Osteocyte (in vitro differentiated cells): ENCODE data around the gene GABRA6. TPM values are rescaled to one million over a fixed set of nuclear protein-coding genes. Genes with fewer than 3 reads are reported as not detected.

ENCODE experiments used
- DNase-seq: peaks from one replicate; pipeline ENCODE4 v3.0.0; 2021; ENCODE audit warnings: mixed read lengths; ENCODE audit not compliant: unreplicated experiment; ENCODE audit errors: extremely low spot score
- H3K27ac Mint-ChIP-seq: one replicate; pipeline ENCODE4 v1.8.0; 2021; ENCODE audit warnings: mild to moderate bottlenecking, mixed read lengths; ENCODE audit not compliant: unreplicated experiment
- H3K27me3 Mint-ChIP-seq: one replicate; pipeline ENCODE4 v1.8.0; 2021; ENCODE audit warnings: mixed read lengths; ENCODE audit not compliant: unreplicated experiment
- H3K36me3 Mint-ChIP-seq: one replicate; pipeline ENCODE4 v1.8.0; 2021; ENCODE audit warnings: mixed read lengths; ENCODE audit not compliant: unreplicated experiment
- H3K4me1 Mint-ChIP-seq: one replicate; pipeline ENCODE4 v1.8.0; 2021; ENCODE audit warnings: mixed read lengths; ENCODE audit not compliant: unreplicated experiment
- H3K4me3 Mint-ChIP-seq: one replicate; pipeline ENCODE4 v1.8.0; 2021; ENCODE audit warnings: mild to moderate bottlenecking, moderate library complexity, mixed read lengths; ENCODE audit not compliant: unreplicated experiment
- H3K9me3 Mint-ChIP-seq: one replicate; pipeline ENCODE4 v1.8.0; 2021; ENCODE audit warnings: mixed read lengths; ENCODE audit not compliant: unreplicated experiment
- total RNA-seq: library from RNA; stranded (reverse); gene quantifications from 2 replicates; pipeline ENCODE4 v1.2.1, GENCODE V29; 2021
- TF ChIP-seq, protein P1 (sequence below): fragments of 200-600 bp; sonication (generic); IDR thresholded peaks from 2 replicates; pipeline ENCODE4 v1.5.0; 2021; ENCODE audit warnings: antibody characterized with exemption, mild to moderate bottlenecking, moderate library complexity

The GABRA6 gene
- total RNA-seq, 1 donor from 2014 or later, result not detected

DNA sequence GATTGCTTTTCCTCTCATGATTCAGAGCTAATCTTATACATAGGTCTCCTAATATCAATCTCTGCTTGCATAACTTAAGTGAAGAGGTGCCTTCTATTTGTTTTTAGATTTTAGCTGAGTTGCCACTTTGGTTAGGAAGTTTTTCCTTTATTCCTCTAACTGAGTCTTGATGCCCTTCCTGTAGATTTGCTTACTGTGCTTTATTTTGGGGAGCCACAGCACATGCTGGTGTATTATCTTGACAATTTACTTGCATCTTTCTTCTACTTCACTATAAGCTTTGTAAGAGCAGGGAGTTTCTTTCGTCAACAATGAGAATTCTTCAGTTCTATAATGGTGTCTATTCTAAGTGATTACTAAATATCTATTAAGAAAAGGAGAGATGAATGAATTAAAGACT is 54.9 kb downstream of the GABRA6 start:
- TF ChIP-seq, protein P1, sequence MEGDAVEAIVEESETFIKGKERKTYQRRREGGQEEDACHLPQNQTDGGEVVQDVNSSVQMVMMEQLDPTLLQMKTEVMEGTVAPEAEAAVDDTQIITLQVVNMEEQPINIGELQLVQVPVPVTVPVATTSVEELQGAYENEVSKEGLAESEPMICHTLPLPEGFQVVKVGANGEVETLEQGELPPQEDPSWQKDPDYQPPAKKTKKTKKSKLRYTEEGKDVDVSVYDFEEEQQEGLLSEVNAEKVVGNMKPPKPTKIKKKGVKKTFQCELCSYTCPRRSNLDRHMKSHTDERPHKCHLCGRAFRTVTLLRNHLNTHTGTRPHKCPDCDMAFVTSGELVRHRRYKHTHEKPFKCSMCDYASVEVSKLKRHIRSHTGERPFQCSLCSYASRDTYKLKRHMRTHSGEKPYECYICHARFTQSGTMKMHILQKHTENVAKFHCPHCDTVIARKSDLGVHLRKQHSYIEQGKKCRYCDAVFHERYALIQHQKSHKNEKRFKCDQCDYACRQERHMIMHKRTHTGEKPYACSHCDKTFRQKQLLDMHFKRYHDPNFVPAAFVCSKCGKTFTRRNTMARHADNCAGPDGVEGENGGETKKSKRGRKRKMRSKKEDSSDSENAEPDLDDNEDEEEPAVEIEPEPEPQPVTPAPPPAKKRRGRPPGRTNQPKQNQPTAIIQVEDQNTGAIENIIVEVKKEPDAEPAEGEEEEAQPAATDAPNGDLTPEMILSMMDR, result no peak
- Mint-ChIP-seq H3K9me3 (no peaks in the 10 kb centered on the region), H3K36me3 (no peaks in the 10 kb centered on the region), H3K27me3 (no peaks in the 10 kb centered on the region), H3K4me1 (no peaks in the 10 kb centered on the region), H3K4me3 (no peak overlapping the region), H3K27ac (no peak overlapping the region)
- no peak for DNase-seq

DNA sequence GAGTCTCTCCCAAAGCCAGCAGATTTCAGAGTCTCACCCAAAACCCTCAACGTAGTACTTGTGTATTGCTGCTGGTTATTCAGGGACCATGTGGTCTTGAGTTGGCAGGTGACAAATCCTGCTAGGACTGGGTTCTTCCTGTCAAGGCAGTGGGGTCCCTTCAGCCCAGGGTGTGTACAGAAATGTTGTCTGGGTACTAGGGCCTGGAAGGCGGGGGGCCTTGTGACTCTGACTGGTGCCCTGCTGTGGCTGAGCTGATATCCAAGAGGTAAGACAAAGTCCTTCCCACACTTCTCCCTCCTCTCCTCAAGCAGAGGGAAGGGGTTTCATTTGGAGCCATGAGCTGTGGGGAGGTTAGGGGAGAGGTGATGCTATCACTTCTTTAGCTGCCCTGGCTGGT is 58.8 kb downstream of the GABRA6 start:
- Mint-ChIP-seq H3K4me3 (no peak overlapping the region), H3K4me1 (no peaks in the 10 kb centered on the region), H3K9me3 (no peaks in the 10 kb centered on the region), H3K27me3 (no peaks in the 10 kb centered on the region), H3K27ac (no peak overlapping the region), H3K36me3 (no peaks in the 10 kb centered on the region)
- TF ChIP-seq, protein P1, result no peak
- no peak for DNase-seq

GRCh38 chr5:161745392-161745791 is 59.9 kb downstream of the GABRA6 start:
- Mint-ChIP-seq H3K4me3 (no peak overlapping the region), H3K9me3 (no peaks in the 10 kb centered on the region), H3K36me3 (no peaks in the 10 kb centered on the region), H3K4me1 (no peaks in the 10 kb centered on the region), H3K27ac (no peak overlapping the region), H3K27me3 (no peaks in the 10 kb centered on the region)
- TF ChIP-seq, protein P1, result no peak
- no peak for DNase-seq

GRCh38 chr5:161751265-161751664 is 65.7 kb downstream of the GABRA6 start:
- no peak overlapping the region for H3K27ac Mint-ChIP-seq
- H3K4me1 Mint-ChIP-seq, result no peaks in the 10 kb centered on the region
- no peak for DNase-seq
- no peak overlapping the region for H3K4me3 Mint-ChIP-seq
- H3K9me3 Mint-ChIP-seq, result no peaks in the 10 kb centered on the region
- TF ChIP-seq, protein P1, result no peak
- no peaks in the 10 kb centered on the region for H3K27me3 Mint-ChIP-seq
- H3K36me3 Mint-ChIP-seq, result no peaks in the 10 kb centered on the region

Other genes with a start within 250 kb of the GABRA6 start
- gene GABRB2, start 139.0 kb upstream of the GABRA6 start, total RNA-seq, result not detected in 2 replicates
- gene GABRA1, start 162.4 kb downstream of the GABRA6 start, total RNA-seq, result not detected in 2 replicates